Heart left ventricle (tissue), 13 donors: ENCODE measurements around the gene DDX46.

Experiments
- POLR2A ChIP-seq, 2 donors: fragments of 450-650 bp; IDR thresholded peaks; one replicate each; pipeline ENCODE4 v1.6.1; 2017; ENCODE audit warnings: antibody characterized with exemption in 2 of 2, mild to moderate bottlenecking in 2 of 2, moderate library complexity in 2 of 2
- TF ChIP-seq, protein P1 (sequence below), 12 donors: fragments of 200-600 bp; sonication (generic) in 4 of 12; IDR thresholded peaks; one replicate each; pipeline versions ENCODE4 v1.5.0 to v1.8.0; 2018 to 2022; ENCODE audit warnings: antibody characterized with exemption in 12 of 12, mild to moderate bottlenecking in 5 of 12
- donor health status: ischemic (EF 13 %, LVEDD 7.1; RV severe dilation, severe dysfunction).
- donor health status: DM: no; HTN: yes; CAD: no.
- donor health status: DM: no; HTN: no; CAD: no.
- donor health status: ischemic (EF 25% LVEDD 6.9; RV normal size, moderate dysfunction).
- donor health status: ischemic (EF 25% LVEDD 5.7; RV mildly dilated, moderate dysfunction).
- donor health status: ischemic (EF 35%, LVEDD 5.7; RV mildly dilated, moderate dysfunction).
- donor health status: nonischemic (EF 11% LVEDD 7.7; RV severe dilation, severe dysfunction).
- donor health status: DM: yes; HTN: yes; CAD: no.
- donor health status: PGD.
- donor health status: ischemic (EF 29% LVEDD 5.4; RV normal size, mild dysfunction).
- donor health status: nonischemic (EF 23%, LVEDD 6.1; RV moderate dilation, normal function).

DNA sequence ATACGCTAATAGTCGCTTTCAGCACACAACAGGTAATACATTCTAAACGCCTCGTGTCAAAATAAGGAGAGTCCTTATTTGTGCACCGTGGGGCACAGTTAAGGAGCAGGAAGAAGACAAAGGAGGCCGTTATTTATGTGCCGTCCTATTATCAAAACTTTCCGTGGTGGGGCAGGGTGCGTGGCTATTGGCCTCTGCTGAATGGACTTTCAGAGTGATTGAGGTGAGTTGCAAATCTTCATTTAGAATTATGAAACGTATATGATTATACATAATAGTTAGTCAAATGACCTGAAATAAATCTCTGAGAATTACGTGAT is 88.0 kb downstream of the DDX46 start:
- TF ChIP-seq, protein P1, sequence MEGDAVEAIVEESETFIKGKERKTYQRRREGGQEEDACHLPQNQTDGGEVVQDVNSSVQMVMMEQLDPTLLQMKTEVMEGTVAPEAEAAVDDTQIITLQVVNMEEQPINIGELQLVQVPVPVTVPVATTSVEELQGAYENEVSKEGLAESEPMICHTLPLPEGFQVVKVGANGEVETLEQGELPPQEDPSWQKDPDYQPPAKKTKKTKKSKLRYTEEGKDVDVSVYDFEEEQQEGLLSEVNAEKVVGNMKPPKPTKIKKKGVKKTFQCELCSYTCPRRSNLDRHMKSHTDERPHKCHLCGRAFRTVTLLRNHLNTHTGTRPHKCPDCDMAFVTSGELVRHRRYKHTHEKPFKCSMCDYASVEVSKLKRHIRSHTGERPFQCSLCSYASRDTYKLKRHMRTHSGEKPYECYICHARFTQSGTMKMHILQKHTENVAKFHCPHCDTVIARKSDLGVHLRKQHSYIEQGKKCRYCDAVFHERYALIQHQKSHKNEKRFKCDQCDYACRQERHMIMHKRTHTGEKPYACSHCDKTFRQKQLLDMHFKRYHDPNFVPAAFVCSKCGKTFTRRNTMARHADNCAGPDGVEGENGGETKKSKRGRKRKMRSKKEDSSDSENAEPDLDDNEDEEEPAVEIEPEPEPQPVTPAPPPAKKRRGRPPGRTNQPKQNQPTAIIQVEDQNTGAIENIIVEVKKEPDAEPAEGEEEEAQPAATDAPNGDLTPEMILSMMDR (IDR thresholded peaks at IDR 0.05) = no peak
- no peak for TF ChIP-seq POLR2A (IDR thresholded peaks at IDR 0.05)
